K562 (cell line): ENCODE data around the gene ADM5. TPM values are rescaled to one million over a fixed set of nuclear protein-coding genes. Genes with fewer than 3 reads are reported as not detected.

Experiments
- BACH1 ChIP-seq: fragments of 200-800 bp; sonication (Bioruptor generic); IDR thresholded peaks from 2 replicates; pipeline ENCODE4 v1.6.1; 2016; ENCODE audit warnings: missing genetic modification characterization, missing compliant biosample characterization
- ETV1 ChIP-seq: fragments of 450-650 bp; conservative IDR thresholded peaks from 2 replicates; pipeline ENCODE4 v1.6.1; 2016; ENCODE audit warnings: missing genetic modification characterization, control low read depth, low read depth, missing compliant biosample characterization
- FOXM1 ChIP-seq, 2 experiments: fragments of 450-650 bp in 1 of 2; sonication (generic) in 1 of 2; formaldehyde crosslinking in 1 of 2; IDR thresholded peaks; 2 replicates each; pipeline versions ENCODE4 v1.6.1 to v1.9.0; 2017 to 2022; ENCODE audit warnings: low read depth in 2 of 2, mild to moderate bottlenecking in 2 of 2, missing genetic modification reagents in 1 of 2, moderate library complexity in 1 of 2
- GTF2F1 ChIP-seq: IDR thresholded peaks from 2 replicates; pipeline ENCODE4 v1.6.1; 2011; ENCODE audit warnings: low read depth, low read length, improper control_type of control experiment
- IFI16 ChIP-seq: fragments of 250-450 bp; sonication (Bioruptor Pico); IDR thresholded peaks from 2 replicates; pipeline ENCODE4 v2.1.2; 2022; ENCODE audit warnings: mild to moderate bottlenecking, inconsistent platforms
- ILK ChIP-seq: fragments of 450-650 bp; IDR thresholded peaks from 2 replicates; pipeline ENCODE4 v1.6.1; 2016; ENCODE audit warnings: missing genetic modification characterization, low read depth, mild to moderate bottlenecking, missing compliant biosample characterization, moderate library complexity, borderline replicate concordance
- JUN ChIP-seq, 2 experiments: sonication (generic) in 1 of 2; formaldehyde crosslinking in 1 of 2; IDR thresholded peaks; 2 replicates each; pipeline versions ENCODE4 v1.6.1 to v1.8.0; 2012 to 2022; ENCODE audit warnings: borderline replicate concordance in 2 of 2, mild to moderate bottlenecking in 2 of 2, improper control_type of control experiment in 1 of 2, low read depth in 1 of 2, low read length in 1 of 2, missing genetic modification reagents in 1 of 2
- KLF16 ChIP-seq: IDR thresholded peaks from 2 replicates; pipeline ENCODE4 v1.6.1; 2016; ENCODE audit warnings: antibody characterized with exemption
- PML ChIP-seq: IDR thresholded peaks from 2 replicates; pipeline ENCODE4 v1.6.1; 2012; ENCODE audit warnings: low read length, inconsistent platforms
- POLR2B ChIP-seq: fragments of 450-650 bp; IDR thresholded peaks from 2 replicates; pipeline ENCODE4 v1.6.1; 2018; ENCODE audit warnings: low read depth; ENCODE audit not compliant: partially characterized antibody
- RAD21 ChIP-seq, 2 experiments: fragments of 250-450 bp in 1 of 2; fragments of 450-650 bp in 1 of 2; sonication (Bioruptor Pico) in 1 of 2; formaldehyde crosslinking in 1 of 2; IDR thresholded peaks in 1 of 2; conservative IDR thresholded peaks in 1 of 2; 2 replicates each; pipeline versions ENCODE4 v1.4.0 to v1.8.0; 2020 to 2022; ENCODE audit warnings: mild to moderate bottlenecking in 2 of 2, moderate library complexity in 1 of 2
- SMARCE1 ChIP-seq: fragments of 450-650 bp; IDR thresholded peaks from 2 replicates; pipeline ENCODE4 v1.7.1; 2016; ENCODE audit warnings: mild to moderate bottlenecking
- SRF ChIP-seq, 2 experiments: fragments of 250-450, 450-650 bp in 1 of 2; sonication (Bioruptor Pico) in 1 of 2; sonication (generic) in 1 of 2; formaldehyde crosslinking; IDR thresholded peaks; 2 replicates each; pipeline versions ENCODE4 v1.5.0 to v1.5.1; 2020 to 2022; ENCODE audit warnings: mild to moderate bottlenecking in 1 of 2, missing genetic modification reagents in 1 of 2
- ZHX1 ChIP-seq: fragments of 150-350 bp; conservative IDR thresholded peaks from 2 replicates; pipeline ENCODE4 v1.6.1; 2014; ENCODE audit warnings: low read length
- ZNF395 ChIP-seq: fragments of 200-800 bp; sonication (Bioruptor generic); IDR thresholded peaks from 2 replicates; pipeline ENCODE4 v1.6.1; 2017; ENCODE audit warnings: missing genetic modification characterization, missing compliant biosample characterization
- ZNF77 ChIP-seq: fragments of 250-450 bp; sonication (Bioruptor Pico); IDR thresholded peaks from 2 replicates; pipeline ENCODE4 v1.5.0; 2020
- polyA plus RNA-seq, 8 experiments: library from polyadenylated mRNA; depleted of rRNA in 4 of 8; stranded (reverse) in 5 of 8; unstranded in 3 of 8; fragments of >200 nt; fragmentation: Nextera tagmentation in 2 of 8; fragmentation: Illumina TruSeq in 1 of 8; extraction: Ambion mirVana in 2 of 8; extraction: Trizol in 1 of 8; gene quantifications; 2 replicates each; pipeline versions ENCODE4 v1.2.1 to v1.2.3, GENCODE V29; 2011 to 2014; ENCODE audit warnings: inconsistent platforms in 1 of 8, missing spikeins in 1 of 8
- total RNA-seq, 7 experiments: library from RNA; depleted of rRNA in 6 of 7; stranded (reverse); fragments of >200 nt in 6 of 7; fragmentation: Illumina TruSeq in 2 of 7; extraction: Trizol in 2 of 7; gene quantifications; 2 replicates each; pipeline versions ENCODE4 v1.2.1 to v1.2.3, GENCODE V29; 2011 to 2021; ENCODE audit warnings: low replicate concordance in 1 of 7
- TF ChIP-seq, protein P1 (sequence below), 2 experiments: IDR thresholded peaks; 2 replicates each; pipeline ENCODE4 v1.6.1; 2012; ENCODE audit warnings: improper control_type of control experiment in 2 of 2, low read depth in 2 of 2, low read length in 2 of 2, borderline replicate concordance in 1 of 2
- TF ChIP-seq, protein P2 (sequence below): IDR thresholded peaks from 2 replicates; pipeline ENCODE4 v1.6.1; 2011; ENCODE audit not compliant: insufficient read length; ENCODE audit errors: extremely low read depth

Gene ADM5
- total and polyA plus RNA-seq, 9 of the 15 experiments (the other 6 are each of a cell fraction or from before 2014, with no cell fraction given), result 0.13 to 8.4 (median 2.0) TPM; not detected in 1

DNA sequence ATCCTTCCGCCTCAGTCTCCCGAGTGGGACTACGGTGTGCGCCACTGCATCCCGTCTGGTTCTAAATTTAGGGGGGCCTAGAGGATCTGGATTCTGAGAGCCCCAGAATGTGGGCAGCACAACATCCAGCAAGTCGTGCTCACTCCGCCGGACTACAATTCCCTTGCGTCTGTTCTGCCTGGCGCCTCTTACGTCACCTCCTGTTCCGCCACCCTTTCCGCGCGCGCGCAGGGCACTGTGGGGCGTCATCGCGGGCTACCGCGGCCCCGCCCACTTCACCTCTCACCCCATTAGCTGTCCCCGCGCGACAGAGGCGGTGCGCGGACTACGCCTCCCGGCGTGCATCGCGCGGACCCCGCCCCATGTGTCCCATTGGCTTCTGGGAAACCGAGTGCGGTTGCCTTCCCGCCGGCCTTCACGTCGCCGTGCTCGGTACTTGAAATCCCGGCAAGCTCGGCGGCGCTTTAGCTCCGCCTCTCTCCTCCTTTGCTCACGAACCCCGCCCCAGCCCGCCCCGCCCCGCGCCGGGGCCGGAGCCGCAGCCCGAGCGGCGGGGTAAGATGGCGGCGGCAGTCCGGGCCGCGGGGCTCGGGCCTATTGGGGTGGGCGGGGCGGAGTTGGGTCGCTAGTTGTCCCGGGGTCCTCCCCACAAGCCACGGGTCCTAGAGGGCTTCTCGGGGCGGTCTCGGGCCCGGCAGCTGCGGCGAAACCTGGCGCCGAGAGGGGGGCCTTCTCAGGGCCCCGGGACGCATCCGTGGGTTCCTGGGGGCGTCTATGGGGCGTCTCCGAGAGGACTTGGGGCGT is 47.5 kb upstream of the ADM5 start, which contains the start of gene SCAF1 (continued):
- TF ChIP-seq, protein P1, sequence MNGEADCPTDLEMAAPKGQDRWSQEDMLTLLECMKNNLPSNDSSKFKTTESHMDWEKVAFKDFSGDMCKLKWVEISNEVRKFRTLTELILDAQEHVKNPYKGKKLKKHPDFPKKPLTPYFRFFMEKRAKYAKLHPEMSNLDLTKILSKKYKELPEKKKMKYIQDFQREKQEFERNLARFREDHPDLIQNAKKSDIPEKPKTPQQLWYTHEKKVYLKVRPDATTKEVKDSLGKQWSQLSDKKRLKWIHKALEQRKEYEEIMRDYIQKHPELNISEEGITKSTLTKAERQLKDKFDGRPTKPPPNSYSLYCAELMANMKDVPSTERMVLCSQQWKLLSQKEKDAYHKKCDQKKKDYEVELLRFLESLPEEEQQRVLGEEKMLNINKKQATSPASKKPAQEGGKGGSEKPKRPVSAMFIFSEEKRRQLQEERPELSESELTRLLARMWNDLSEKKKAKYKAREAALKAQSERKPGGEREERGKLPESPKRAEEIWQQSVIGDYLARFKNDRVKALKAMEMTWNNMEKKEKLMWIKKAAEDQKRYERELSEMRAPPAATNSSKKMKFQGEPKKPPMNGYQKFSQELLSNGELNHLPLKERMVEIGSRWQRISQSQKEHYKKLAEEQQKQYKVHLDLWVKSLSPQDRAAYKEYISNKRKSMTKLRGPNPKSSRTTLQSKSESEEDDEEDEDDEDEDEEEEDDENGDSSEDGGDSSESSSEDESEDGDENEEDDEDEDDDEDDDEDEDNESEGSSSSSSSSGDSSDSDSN (IDR thresholded peaks at IDR 0.05; ENCODE audit: borderline replicate concordance in 1 of 2, low read depth in 2 of 2, low read length in 2 of 2), result 0 out of 4 replicates have a peak, but pooled peaks of 1 of the 2 experiments have one; percentile 14
- TF ChIP-seq BACH1 (tag) (peak; percentile 79; the same call in 1 of the 2 replicates), JUN (IDR thresholded peaks at IDR 0.05; ENCODE audit: borderline replicate concordance, low read depth, low read length) (peak; percentile 88), JUN (CRISPR knock-in tag; IDR thresholded peaks at IDR 0.05; ENCODE audit: borderline replicate concordance) (peak; percentile 93; the same call in 1 of the 2 replicates), SMARCE1 (no peak), ILK (tag) (no peak), IFI16 (CRISPR knock-in tag) (no peak), GTF2F1 (no peak), ETV1 (tag) (peak; percentile 39), FOXM1 (IDR thresholded peaks at IDR 0.05; ENCODE audit: low read depth) (no peak), FOXM1 (CRISPR knock-in tag; IDR thresholded peaks at IDR 0.05; ENCODE audit: low read depth) (no peak), ZHX1 (no peak), ZNF395 (peak; percentile 72; the same call in 1 of the 2 replicates), SRF (CRISPR knock-in tag; IDR thresholded peaks at IDR 0.05) (peak in 1 of 2 experiments; percentile 56; a peak in 2 of 4 replicates), RAD21 (CRISPR knock-in tag; conservative IDR thresholded peaks at IDR 0.05 in 1 of 2, IDR thresholded peaks at IDR 0.05 in 1 of 2) (0 out of 4 replicates have a peak, but pooled peaks of 1 of the 2 experiments have one; percentile 6), ZNF77 (CRISPR knock-in tag) (no peak), PML (peak; percentile 62), POLR2B (peak; percentile 88), KLF16 (no peak)
- TF ChIP-seq, protein P2, sequence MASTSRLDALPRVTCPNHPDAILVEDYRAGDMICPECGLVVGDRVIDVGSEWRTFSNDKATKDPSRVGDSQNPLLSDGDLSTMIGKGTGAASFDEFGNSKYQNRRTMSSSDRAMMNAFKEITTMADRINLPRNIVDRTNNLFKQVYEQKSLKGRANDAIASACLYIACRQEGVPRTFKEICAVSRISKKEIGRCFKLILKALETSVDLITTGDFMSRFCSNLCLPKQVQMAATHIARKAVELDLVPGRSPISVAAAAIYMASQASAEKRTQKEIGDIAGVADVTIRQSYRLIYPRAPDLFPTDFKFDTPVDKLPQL, result no peak
